HL-60 (cell line): Measurements from ENCODE around the gene GSTM1.
"Not testable (repeated sequence)": the region's sequence is repeated elsewhere in the genome, so short reads cannot be mapped to it uniquely, and the experiment has no call there.

Source experiments
- DNase-seq, 2 experiments: peaks; one replicate each; pipeline ENCODE4 v3.0.0-alpha.2; 2010 to 2020; ENCODE audit warnings: low read depth in 1 of 2, low spot score in 1 of 2
- H3K27ac ChIP-seq: fragments of 250-450 bp; sonication (Bioruptor Pico); replicated peaks from 2 replicates; pipeline ENCODE4 v1.5.1; 2020; ENCODE audit warnings: mild to moderate bottlenecking, moderate library complexity
- H3K27me3 ChIP-seq: fragments of 250-450 bp; sonication (Bioruptor Pico); 2 replicates; pipeline ENCODE4 v1.5.1; 2021; ENCODE audit warnings: mild to moderate bottlenecking, moderate library complexity; ENCODE audit not compliant: insufficient read depth, poor library complexity, severe bottlenecking
- H3K4me3 ChIP-seq: replicated peaks from 2 replicates; pipeline ENCODE4 v1.5.1; 2011; ENCODE audit warnings: mild to moderate bottlenecking, control low read depth, low read length; ENCODE audit not compliant: insufficient read depth
- CTCF ChIP-seq: IDR thresholded peaks from one replicate; pipeline ENCODE4 v1.5.1; 2011; ENCODE audit warnings: low read length, control low read depth, inconsistent platforms; ENCODE audit not compliant: insufficient read depth
- GABPA ChIP-seq: IDR thresholded peaks from 2 replicates; pipeline ENCODE4 v1.6.1; 2012; ENCODE audit warnings: low read depth
- POLR2AphosphoS5 ChIP-seq: IDR thresholded peaks from 2 replicates; pipeline ENCODE4 v1.6.1; 2012; ENCODE audit warnings: low read depth
- REST ChIP-seq: IDR thresholded peaks from 2 replicates; pipeline ENCODE4 v1.6.1; 2012; ENCODE audit warnings: low read depth; ENCODE audit not compliant: insufficient replicate concordance
- SPI1 ChIP-seq: IDR thresholded peaks from 2 replicates; pipeline ENCODE4 v1.6.1; 2012; ENCODE audit warnings: low read depth, mild to moderate bottlenecking, borderline replicate concordance

The GSTM1 gene

GRCh38 chr1:109691759-109692158 lies 4.1 kb downstream of the GSTM1 start:
- H3K27me3 ChIP-seq, result no peaks in the 10 kb centered on the region
- DNase-seq, result no peak
- H3K27ac ChIP-seq, result no peak overlapping the region
- no peak overlapping the region for H3K4me3 ChIP-seq
- TF ChIP-seq POLR2AphosphoS5 (no peak), CTCF (no peak), SPI1 (no peak), GABPA (no peak), REST (no peak)

- DNase-seq, H3K27ac ChIP-seq, H3K4me3 ChIP-seq, H3K27me3 ChIP-seq: not testable (repeated sequence)
Measured at GRCh38 chr1:109694400-109694799, 6.8 kb downstream of the GSTM1 start.

- H3K4me3 ChIP-seq, H3K27ac ChIP-seq, DNase-seq, H3K27me3 ChIP-seq: not testable (repeated sequence)
Measured at GRCh38 chr1:109695138-109695537, 7.5 kb downstream of the GSTM1 start.

- no peak overlapping the region for H3K27ac ChIP-seq
- TF ChIP-seq GABPA (no peak), SPI1 (no peak), CTCF (no peak), REST (no peak), POLR2AphosphoS5 (no peak)
- DNase-seq, result no peak
Measured at GRCh38 chr1:109697066-109697465, 9.4 kb downstream of the GSTM1 start.

GRCh38 chr1:109697861-109698260 lies 10.2 kb downstream of the GSTM1 start:
- H3K27ac ChIP-seq, H3K27me3 ChIP-seq, DNase-seq, H3K4me3 ChIP-seq: not testable (repeated sequence)

More at GRCh38 chr1:109697066-109697465, 9.4 kb downstream of the GSTM1 start:
- Histone ChIP-seq H3K27me3 (no peaks in the 10 kb centered on the region), H3K4me3 (no peak overlapping the region)

GRCh38 chr1:109702940-109703339 lies 15.3 kb downstream of the GSTM1 start:
- not testable (repeated sequence) for H3K4me3 ChIP-seq, H3K27ac ChIP-seq, DNase-seq, H3K27me3 ChIP-seq
